ENCODE measurements around the gene ZNF593OS. TPM values are rescaled to one million over a fixed set of nuclear protein-coding genes. Genes with fewer than 3 reads are reported as not detected.
A peak's percentile ranks its signal among the peaks of the same experiment; 100 is the strongest.

Gene ZNF593OS
- total RNA-seq, 2 donors from 2014 or later: not detected

- no peak overlapping the region for H3K27ac ChIP-seq
- H3K9ac ChIP-seq (ENCODE audit: low read depth in 2 of 2, low read length in 2 of 2): no peak overlapping the region
- no peaks in the 10 kb centered on the region for H3K9me3 ChIP-seq
- no peaks in the 10 kb centered on the region for H3K4me1 ChIP-seq
- H3K27me3 ChIP-seq: no peaks in the 10 kb centered on the region
- no peak for TF ChIP-seq CTCF (IDR thresholded peaks at IDR 0.05)
- intact Hi-C loops (cut with DNase I): loop anchor here (5.0 kb wide), 1 partner anchor 112 kb away; no protein-coding TSS in a partner anchor
- H3K36me3 ChIP-seq: no peaks in the 10 kb centered on the region
- no peak overlapping the region for H3K4me3 ChIP-seq
- DNase-seq: no peak
Measured at GRCh38 chr1:26148887-26149286, 22.7 kb downstream of the ZNF593OS start.

- H3K9ac ChIP-seq (ENCODE audit: low read depth in 2 of 2, low read length in 2 of 2): no peak overlapping the region
- no peaks in the 10 kb centered on the region for H3K4me1 ChIP-seq
- no peak overlapping the region for H3K27ac ChIP-seq
- intact Hi-C loops (cut with DNase I): loop anchor here (2.0 to 5.0 kb wide), 2 partner anchors 41 to 109 kb away; no protein-coding TSS in a partner anchor
- no peaks in the 10 kb centered on the region for H3K36me3 ChIP-seq
- no peaks in the 10 kb centered on the region for H3K9me3 ChIP-seq
- H3K4me3 ChIP-seq: no peak overlapping the region
- no peaks in the 10 kb centered on the region for H3K27me3 ChIP-seq
- no peak for DNase-seq
- no peak for TF ChIP-seq CTCF (IDR thresholded peaks at IDR 0.05)
Measured at GRCh38 chr1:26145960-26146294, 25.7 kb downstream of the ZNF593OS start.

GRCh38 chr1:26145041-26145959 is 26.3 kb downstream of the ZNF593OS start:
- TF ChIP-seq CTCF (IDR thresholded peaks at IDR 0.05): peak; percentile 64
- Histone ChIP-seq H3K9me3 (no peaks in the 10 kb centered on the region), H3K9ac (ENCODE audit: low read depth in 2 of 2, low read length in 2 of 2) (no peak overlapping the region), H3K27ac (no peak overlapping the region), H3K27me3 (no peaks in the 10 kb centered on the region), H3K36me3 (no peaks in the 10 kb centered on the region), H3K4me3 (no peak overlapping the region), H3K4me1 (no peaks in the 10 kb centered on the region)
- intact Hi-C loops (cut with DNase I): loop anchor here (5.0 kb wide), 1 partner anchor 108 kb away; no protein-coding TSS in a partner anchor
- peak; percentile 88 for DNase-seq

- Histone ChIP-seq H3K36me3 (no peaks in the 10 kb centered on the region), H3K9me3 (no peaks in the 10 kb centered on the region), H3K9ac (ENCODE audit: low read depth in 2 of 2, low read length in 2 of 2) (no peak overlapping the region), H3K27ac (no peak overlapping the region), H3K27me3 (no peaks in the 10 kb centered on the region), H3K4me3 (no peak overlapping the region), H3K4me1 (no peaks in the 10 kb centered on the region)
- TF ChIP-seq CTCF (IDR thresholded peaks at IDR 0.05): no peak
- intact Hi-C loops (cut with DNase I): no loop called here
- no peak for DNase-seq
Measured at GRCh38 chr1:26142159-26142558, 29.5 kb downstream of the ZNF593OS start.

- Histone ChIP-seq H3K4me1 (no peaks in the 10 kb centered on the region), H3K9ac (ENCODE audit: low read depth in 2 of 2, low read length in 2 of 2) (no peak overlapping the region), H3K4me3 (no peak overlapping the region), H3K27ac (no peak overlapping the region), H3K36me3 (no peaks in the 10 kb centered on the region), H3K9me3 (no peaks in the 10 kb centered on the region), H3K27me3 (no peaks in the 10 kb centered on the region)
- intact Hi-C loops (cut with DNase I): no loop called here
- no peak for TF ChIP-seq CTCF (IDR thresholded peaks at IDR 0.05)
- no peak for DNase-seq
Measured at GRCh38 chr1:26138974-26139558, 32.6 kb downstream of the ZNF593OS start.

All from colonic mucosa (tissue), 4 donors.